Dedifferentiated amniotic fluid mesenchymal stem cell (primary cell): ENCODE measurements around the gene GSTA3.
"Not testable (repeated sequence)": the region's sequence is repeated elsewhere in the genome, so short reads cannot be mapped to it uniquely, and the experiment has no call there.

Source experiments
- DNase-seq: peaks from one replicate; pipeline ENCODE4 v3.0.0-alpha.2; 2016; ENCODE audit errors: extremely low spot score

Gene GSTA3

DNA sequence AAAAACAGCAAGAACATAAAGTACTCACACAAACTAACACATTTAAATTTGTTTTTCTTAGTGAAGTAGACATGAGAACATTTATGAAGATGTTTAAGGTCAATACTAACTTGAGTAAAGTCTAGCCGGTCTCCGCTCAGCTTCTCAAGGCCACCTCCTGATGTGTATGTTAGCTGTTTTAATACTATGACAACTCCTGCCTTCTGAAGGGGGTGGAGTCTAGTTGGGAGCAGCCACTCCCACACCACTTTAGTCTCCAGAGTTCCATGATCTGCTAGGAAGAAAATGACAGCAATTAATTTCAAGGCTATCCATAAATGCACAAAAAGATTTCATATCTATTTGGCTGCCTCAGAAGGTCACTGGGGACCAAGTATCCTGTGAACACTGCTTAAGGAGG lies at the start of gene GSTA3:
Gene GSTA3, minus strand, starts transcription at position 168 of the 400 bp plus-strand sequence. CDS start 3,864 bp downstream, outside the sequence.
- DNase-seq = no peak

DNA sequence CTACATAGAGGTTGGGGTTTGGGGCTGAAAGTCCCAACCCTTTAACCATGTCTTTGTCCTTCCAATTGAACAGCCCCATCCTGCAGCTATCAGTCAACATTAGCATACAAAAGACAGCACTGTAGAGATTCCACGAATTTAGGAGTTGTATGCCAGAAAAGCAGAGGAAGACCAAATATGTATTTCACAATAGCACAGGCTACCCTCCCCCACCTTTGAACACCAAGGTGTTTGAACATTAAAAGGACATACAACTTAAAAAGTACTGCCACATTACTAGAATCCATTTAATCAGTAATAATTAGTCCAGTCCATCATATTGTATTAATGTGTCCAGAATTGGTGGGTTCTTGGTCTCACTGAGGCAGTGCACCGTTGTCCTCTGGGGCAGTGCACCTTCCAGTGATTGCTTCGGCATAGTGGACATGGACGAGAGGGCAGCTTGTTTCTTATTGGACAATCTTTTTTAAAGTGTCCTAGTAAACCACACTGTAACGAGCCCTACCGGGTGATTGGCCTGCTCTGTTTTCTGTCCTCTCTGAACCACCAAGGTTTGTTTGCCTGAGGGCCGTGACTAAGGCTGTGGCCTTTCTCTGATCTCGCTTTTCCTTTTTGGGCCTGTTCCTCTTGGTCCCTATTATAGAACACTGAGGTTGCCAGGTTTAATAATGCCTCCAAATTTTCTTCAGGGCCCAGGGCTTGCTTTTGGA lies 49.2 kb upstream of the GSTA3 start:
- DNase-seq = no peak

DNA sequence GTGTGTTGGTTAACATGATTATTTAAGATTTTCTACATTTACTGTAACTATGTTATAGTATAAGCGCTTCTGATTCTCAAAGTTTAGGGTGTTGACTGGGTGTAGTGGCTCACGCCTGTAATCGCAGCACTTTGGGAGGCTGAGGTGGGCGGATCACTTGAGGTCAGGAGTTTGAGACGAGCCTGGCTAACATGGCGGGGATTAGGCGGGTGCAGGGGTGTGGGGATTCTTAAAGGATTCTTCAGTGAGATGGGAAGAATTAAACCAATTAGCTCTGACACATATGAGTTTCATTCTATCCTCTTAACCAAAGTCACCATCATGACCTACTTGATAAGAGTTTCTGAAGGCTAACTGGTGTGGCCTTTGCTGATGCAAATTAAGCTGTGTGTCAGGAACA lies 46.4 kb upstream of the GSTA3 start:
- DNase-seq = no peak

DNA sequence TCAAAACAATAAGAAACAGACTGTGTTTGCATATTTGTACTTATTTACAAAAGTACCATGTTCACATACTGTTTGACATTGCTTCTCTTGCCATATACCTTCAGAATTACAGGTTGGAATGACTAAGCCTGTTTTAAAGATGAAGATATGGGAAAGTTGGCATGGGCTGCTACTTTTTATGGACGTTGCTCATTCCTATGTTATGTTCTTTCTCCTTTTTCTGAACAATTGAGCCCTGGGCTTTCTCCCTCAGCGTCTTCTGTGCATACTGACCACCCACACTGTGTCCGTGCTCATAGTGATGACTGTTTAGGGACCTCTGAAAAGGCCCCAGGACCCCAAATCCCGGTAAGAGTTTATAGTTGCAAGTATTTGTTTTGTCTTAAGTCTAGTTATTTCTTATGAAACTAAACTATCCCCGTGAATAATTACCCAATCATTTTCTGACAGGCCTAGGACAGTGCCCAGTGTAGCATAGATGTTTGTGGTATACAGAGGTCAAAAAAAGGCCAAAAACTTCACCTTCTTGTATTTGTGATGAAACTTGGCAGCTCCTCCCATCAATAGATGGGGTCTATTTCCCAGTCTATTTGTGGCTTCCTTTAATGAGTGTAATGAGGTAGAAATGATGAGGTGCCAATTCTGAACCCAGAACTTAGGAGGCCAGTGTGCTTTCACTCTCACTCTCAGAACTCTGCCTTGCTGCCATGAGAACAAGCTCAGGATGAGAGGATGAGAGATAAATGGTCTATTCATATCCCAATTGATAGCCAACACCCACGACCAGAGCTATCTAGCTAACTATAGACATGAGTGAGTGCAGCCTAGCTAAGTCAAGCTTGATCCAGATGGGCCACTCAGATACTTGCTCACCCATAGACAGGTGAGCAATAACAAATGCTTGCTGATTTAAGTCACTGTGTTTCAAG lies 44.7 kb upstream of the GSTA3 start:
- DNase-seq = no peak

DNA sequence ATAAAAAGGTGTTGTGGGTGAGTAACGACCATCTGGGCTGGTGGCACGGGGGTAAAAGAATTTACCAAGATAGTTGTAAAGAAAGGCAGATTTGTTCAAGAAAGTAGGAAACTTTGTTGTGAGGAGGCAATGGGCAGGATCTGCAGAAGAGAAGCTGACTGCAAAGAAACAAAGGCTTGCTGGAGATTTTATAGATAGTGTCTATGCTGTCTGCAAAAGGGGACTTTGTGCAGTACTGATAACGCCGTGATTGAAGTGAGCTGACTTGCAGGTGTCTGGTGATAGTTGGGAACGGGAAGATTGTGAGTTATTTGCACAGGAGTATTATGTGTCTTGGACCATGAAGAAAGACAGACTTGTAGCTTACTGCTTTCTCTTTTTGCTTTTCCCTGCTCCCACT lies 36.8 kb upstream of the GSTA3 start:
- no peak for DNase-seq

DNA sequence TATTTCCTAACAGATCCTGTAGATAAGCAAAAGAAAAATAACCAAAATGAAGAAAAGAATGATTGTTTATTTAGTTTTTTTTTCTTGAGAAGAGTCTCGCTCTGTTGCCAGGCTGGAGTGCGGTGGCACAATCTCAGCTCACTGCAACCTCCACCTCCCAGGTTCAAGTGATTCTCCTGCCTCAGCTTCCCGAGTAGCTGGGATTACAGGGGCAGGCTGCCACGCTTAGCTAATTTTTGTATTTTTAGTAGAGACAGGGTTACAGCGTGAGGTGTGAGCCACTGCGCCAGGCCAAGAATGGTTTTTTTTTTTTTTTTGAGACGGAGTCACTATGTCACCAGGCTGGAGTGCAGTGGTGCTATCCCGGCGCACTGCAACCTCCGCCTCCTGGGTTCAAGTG lies 33.3 kb upstream of the GSTA3 start:
- DNase-seq = not testable (repeated sequence)

DNA sequence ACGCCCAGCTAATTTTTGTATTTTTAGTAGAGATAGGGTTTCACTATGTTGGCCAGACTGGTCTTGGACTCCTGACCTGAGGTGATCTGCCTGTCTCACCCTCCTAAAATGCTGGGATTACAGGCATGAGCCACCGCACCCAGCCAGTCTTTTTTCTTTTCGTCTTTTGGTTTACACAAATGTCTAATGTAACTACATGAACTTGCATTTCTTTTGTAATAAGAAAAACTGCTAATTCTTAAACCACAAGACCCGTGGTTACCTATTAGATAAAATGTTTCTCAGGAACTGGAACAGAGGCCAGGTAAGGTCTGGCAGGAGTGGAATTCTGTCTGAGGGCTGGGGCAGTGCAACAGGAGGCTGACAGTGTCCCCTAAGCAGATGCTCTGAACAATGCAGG lies 32.7 kb upstream of the GSTA3 start:
- DNase-seq = no peak

DNA sequence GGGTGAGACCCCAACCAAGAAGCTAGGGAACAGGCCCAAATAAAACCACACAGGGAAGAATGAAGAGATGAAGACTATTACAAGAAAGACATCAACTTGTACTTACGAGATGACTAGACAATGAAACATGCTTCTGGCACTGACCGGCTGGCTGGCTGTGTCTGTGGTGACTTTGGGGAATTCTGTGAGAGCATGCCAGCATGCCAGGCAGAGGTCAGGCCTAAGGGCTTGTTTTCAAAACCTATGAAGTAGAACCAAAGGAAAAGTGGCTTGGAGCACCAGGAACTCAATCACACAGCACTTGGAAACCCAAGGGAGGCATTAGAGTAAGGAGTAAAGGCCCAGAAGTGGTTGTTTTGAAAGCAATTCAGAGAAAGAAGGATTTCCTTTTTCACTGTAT lies 28.4 kb upstream of the GSTA3 start:
- no peak for DNase-seq

DNA sequence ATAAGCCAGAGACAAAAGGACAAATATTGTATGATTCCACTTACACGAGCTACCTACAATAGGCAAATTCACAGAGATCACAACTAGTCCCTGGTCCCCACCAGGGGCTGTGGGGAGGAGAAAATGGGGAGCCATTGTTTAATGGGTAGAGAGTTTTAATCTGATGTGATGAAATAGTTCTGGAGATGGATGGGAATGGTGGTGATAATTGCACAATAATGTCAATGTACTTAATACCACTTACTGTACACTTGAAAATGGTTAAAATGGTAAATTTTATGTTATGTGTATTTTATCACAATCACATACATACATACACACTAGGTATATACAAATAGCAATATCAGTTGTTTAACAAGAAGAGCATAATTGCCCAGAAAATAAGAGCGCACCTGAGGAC lies 24.3 kb upstream of the GSTA3 start:
- DNase-seq = no peak

DNA sequence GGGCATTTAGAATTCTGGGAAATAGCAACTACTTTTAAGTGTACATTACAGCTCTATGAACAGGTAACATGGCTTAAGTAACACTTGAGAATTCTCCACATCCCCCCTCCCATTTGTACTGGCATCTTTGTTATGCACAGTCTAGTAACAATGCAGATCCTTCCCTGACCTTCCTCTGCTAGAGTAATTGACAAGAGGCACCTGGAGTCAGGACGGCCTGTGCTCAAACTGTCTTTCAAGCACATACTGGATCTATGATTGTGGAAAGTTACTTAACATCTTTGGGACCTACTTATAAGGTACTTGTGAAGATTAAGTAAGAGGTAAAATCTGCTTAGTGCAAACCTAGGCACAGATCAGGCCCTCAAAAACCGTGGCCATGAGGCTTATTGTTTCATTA lies 21.9 kb upstream of the GSTA3 start:
- no peak for DNase-seq

DNA sequence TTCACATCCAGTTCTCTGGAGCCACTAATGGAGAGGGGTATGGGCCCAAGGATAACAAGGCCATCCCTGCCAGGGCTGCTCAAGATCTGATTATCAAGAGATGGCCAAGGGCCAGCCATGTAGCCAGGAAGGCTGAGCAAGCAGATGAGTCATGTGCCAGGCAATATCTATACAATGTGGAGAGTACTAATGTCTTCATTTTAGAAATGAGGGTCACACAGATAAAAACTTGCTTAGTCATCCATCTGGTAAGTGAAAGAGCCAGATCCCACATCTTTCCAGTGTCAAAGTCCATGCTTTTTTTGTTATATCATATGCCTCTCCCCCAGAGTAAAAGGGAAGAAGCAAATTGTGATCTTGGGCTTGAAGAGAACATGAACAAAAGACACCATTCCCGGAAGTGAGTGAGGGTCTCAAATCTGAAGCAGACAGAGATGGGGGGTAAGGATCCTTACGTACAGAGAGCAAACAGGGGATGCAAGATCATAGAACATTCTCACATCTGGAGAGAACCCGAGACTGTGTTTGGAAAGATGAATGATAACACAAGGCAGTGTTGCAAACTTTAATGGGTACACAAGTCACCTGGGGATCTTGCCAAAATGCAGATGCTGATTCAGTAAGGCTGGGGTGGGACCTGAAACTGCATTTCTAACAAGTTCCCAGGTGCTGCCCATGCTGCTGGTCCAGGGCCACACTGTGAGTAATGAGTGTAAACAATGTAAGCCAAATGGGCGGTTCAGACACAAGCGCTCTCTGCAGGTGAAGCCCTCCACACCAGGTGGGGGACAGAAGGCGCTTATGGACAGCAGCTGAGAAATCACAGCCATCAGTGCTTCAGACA lies 20.0 kb upstream of the GSTA3 start:
- DNase-seq = peak; percentile 61

DNA sequence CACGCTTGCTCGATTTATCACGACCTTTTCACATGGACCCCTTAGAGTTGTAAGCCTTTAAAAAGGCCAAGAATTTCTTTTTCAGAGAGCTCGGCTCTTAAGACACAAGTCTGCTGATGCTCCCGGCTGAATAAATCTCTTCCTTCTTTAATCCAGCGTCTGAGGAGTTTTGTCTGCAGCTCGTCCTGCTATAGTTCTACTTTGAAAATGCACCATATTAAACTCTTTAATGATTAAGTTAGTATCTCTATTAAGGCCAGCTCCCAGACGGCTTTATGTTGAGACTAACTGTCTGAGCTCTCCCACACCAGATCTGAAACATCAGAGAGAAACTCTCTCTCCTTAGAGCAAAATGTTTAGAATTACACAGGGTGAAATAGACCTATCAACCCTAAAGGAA lies 18.0 kb upstream of the GSTA3 start:
- DNase-seq = no peak

DNA sequence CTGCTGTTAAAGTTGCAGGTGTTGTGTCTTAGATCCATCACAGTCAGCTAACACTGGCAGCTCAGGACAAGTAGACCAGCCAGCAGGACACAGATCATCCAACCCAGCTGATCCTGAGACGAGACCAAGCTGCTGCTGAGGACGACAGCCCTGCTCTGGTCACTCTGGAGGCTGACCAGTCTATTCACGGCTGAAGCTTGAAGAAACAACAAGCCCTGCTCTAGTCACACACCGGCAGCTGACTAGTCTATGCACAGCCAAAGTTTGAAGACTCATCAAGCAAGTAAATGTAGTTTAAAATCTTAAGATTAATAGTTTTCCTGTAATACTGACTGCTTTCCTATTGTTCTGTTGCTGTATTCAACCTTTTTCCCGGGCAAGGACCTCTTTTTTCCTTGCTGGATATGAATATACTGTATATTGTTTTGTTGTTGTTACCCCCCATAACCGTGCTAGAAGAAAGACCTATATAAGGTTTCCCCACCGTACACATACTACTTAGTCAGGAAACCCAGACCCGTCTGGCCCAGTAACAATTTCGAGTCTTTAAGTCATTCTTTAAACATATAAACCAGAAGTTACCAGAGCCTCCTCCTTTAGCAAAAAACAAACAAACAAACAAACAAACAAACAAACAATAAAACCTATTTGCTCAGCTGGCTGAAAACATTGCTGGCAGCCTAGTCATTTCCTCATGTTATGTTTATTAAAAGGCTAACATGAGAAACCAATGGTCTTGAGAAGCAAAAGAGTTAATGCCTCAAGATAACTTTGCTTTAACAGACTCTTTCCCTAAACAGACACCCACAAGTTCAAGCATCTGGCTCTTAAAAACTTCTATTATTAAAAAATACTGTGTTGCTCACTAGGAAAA lies 16.7 kb upstream of the GSTA3 start:
- DNase-seq = no peak

DNA sequence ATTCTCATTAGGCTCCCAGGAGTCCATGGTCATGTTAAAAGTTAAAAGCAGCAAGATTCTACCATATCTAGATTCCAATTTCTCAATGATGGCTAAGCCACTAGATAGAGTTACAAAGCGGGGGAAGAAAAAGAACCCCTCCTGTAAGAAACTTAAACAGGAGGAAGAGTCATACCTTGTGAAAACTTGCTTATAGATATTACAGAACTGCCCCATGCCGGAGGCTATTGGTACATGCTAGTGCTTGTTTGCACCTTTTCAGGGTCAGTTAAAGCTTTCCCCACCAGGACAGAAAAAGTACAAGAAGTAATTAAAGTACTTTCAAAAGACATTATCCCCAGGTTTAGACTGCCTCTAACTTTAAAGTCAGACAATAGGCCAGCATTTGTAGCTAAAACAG lies 15.5 kb upstream of the GSTA3 start:
- no peak for DNase-seq

DNA sequence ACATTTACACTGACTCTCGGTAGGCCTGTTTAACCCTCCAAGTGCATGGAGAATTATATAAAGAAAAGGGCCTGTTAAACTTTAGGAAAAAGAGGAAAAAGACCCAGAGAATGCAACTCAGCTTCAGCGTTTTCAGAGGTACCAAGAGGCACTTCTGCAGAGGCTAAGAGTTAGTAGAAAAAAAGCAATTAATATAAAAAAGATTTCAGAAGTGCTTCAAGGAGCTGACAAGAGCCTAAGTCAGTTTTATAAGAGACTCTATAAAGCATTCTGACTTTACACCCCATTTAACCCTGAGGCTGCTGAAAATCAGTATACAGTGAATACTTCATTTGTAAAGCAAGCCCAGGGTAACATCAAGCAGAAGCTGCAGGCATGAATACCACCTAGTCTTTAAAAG lies 14.2 kb upstream of the GSTA3 start:
- not testable (repeated sequence) for DNase-seq

DNA sequence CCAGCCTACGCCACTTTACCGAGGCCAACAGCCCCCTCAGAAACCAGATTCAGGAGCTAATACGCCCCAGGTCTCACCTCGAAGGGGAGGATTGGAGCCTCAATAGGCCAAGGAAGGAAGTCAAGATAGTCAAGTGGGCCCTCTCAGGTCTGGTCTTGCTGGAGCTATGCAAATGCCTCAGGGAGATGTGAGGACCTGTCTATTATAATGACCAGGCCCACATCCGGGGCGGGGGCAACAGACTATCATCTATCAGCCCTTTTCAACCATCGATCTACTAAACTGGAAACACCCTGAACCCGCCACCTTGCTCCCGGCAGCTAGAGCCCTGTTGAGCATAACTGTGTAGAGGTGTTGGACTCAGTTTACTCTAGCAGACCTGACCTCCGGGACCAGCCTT lies 12.7 kb upstream of the GSTA3 start:
- no peak for DNase-seq

DNA sequence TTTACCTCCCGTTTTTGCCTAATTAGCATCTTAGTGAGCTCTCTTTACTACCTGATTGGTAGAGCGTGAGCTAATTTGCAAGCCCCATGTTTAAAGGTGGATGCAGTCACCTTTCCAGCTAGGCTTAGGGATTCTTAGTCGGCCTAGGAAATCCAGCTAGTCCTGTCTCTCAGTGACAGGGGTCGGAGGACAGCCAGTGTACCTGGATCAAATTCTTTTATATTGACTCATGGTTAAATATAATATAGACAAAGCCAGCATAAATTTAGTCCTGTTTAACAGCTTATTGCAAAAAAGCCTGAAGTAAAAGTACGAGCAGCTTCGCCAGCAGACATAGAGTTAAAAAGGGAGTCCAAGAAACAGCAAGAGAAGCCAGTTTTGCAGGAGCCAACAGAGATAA lies 12.2 kb upstream of the GSTA3 start:
- DNase-seq = no peak

DNA sequence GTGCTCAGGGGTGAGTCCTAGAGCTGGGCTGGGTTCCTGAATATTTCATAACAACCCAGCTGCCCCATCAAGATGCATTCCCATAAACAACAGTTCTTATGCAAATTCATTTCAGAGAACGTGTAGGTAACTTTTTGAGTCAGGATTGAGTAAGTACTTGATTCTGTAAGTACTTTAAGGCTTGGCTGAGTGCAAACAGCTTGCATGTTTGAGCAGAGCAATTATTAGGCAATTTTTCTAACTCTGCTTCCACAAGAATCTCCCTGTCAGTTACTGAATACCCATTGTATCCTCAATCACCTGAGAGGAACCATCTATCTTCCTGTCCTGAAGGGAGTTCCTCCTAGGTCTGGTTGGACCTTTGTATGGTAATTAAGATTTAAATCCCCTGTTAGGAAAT lies 10.0 kb upstream of the GSTA3 start:
- not testable (repeated sequence) for DNase-seq

DNA sequence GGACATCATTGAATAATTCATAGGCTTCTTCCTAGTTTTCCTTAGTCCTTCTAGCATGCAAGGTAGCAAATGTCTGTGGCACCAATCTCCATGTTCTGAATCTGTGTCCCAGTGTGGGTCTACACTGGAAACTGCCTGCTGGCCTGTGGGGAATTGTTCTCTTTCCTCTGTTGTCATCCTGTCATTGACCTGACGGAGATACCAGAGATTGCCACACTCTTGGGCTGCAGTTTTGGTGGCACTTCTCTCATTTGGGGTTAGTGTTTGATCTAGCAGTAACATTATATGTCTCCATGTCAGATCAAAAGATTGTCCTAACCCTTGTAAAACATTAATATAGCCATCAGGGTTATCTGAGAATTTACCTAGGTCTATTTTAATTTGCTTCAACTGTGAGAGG lies 9.3 kb upstream of the GSTA3 start:
- not testable (repeated sequence) for DNase-seq

DNA sequence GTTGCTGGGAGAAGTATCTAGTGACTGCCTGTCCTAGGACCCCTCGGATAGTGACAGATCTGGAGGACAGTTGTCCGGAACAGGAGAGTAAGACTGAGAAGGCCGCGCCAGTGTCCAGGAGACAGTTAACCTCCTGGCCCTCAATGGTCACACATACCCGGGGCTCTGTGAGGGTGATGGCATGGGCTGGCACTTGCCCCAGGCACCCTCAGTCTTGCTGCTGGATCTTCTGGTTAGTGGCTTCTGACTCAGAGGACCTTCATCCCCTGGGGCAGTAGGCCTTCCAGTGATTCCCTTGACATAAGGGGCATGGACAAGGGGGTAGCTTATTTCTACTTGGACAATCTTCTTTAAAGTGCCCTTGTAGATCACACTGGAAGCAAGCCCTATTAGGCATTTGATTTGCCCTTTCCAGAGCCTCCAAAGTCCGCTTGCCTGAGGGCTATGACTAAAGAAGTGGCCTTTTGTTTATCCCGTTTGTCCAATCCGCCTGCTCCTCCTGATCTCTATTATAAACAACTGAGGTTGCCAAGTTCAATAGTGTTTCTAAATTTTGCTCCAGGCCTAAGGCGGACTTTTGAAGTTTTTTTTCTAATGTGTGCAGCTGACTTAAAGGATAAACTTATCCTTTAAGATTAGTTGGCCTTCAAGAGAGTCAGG lies 8.7 kb upstream of the GSTA3 start:
- DNase-seq = peak; percentile 85

DNA sequence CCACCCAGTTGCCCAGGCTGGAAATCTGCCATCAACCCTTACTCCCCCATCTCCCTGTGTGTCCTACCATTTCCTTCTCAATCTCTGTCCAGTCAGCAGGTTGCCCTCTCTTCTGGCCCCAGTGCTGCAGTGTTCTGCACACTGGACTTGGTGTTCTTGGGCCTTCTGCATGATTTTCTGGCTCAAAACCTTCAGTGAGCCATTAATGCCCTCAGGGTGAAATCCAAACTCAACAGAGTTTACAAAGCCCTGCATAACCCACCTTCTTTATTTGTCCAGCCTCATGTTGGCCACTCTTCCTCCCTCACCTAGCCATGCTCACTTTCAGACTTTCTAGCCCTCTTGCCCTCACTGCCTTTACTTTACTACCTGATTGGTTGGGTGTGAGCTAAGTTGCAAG lies 5.0 kb upstream of the GSTA3 start:
- no peak for DNase-seq
